ENCODE measurements around the gene PPP1R9A.

The PPP1R9A gene

DNA sequence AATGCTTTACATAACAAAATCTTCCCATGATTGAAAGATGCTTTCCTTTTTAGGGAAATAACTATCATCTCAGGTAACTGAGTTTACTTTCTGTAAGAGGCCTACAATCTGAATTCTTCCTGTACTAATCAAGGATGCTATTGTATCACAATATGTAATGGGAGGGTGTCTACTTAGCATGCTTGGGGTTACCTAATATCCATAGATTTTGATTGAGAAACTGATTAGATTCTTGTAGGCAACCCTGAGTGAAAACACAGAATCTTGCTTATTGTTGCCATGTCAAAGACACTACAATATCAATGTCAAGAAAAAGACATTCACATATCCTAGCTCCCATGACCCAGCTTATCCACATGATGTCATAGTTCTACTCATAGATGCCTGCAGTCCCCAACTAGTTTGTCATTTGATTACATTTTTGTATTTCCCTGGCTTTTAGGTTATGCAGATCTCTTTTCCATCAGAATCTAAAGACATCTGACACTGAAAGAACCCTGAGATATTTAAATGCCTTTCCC is 354.6 kb downstream of the PPP1R9A start:
- Histone ChIP-seq H3K4me3 (ENCODE audit: low read depth, low read length) (no peak overlapping the region), H3K4me1 (ENCODE audit: control insufficient read depth, insufficient read depth, low read length) (no peaks in the 10 kb centered on the region), H3K9me3 (ENCODE audit: control insufficient read depth, insufficient read depth, low read depth, low read length) (no peaks in the 10 kb centered on the region), H3K27ac (ENCODE audit: extremely low read depth, low read depth, low read length) (no peak overlapping the region), H3K36me3 (ENCODE audit: control insufficient read depth in 2 of 2, insufficient read depth in 1 of 2, low read length in 2 of 2) (no peaks in the 10 kb centered on the region)
- POLR2A ChIA-PET: no interaction called here
- TF ChIP-seq ATF2 (tag by site-specific recombination; IDR thresholded peaks at IDR 0.05; ENCODE audit: low read depth): peak; percentile 59; the same call in 1 of the 2 replicates
- TF ChIP-seq PRDM6 (tag by site-specific recombination; IDR thresholded peaks at IDR 0.05): no peak
- CTCF ChIA-PET: interaction anchor here (0.9 kb wide), 1 partner anchor 15 kb away, joined by 3 read pairs; no protein-coding TSS in a partner anchor

GRCh38 chr7:95262875-95263274 is 355.5 kb downstream of the PPP1R9A start:
- POLR2A ChIA-PET: no interaction called here
- no peak overlapping the region for H3K27ac ChIP-seq (ENCODE audit: extremely low read depth, low read depth, low read length)
- H3K36me3 ChIP-seq (ENCODE audit: control insufficient read depth in 2 of 2, insufficient read depth in 1 of 2, low read length in 2 of 2): no peaks in the 10 kb centered on the region
- H3K9me3 ChIP-seq (ENCODE audit: control insufficient read depth, insufficient read depth, low read depth, low read length): no peaks in the 10 kb centered on the region
- no peak overlapping the region for H3K4me3 ChIP-seq (ENCODE audit: low read depth, low read length)
- CTCF ChIA-PET: interaction anchor here (0.5 to 0.9 kb wide), 2 partner anchors 16 to 427 kb away, joined by 3 read pairs; no protein-coding TSS in a partner anchor
- no peaks in the 10 kb centered on the region for H3K4me1 ChIP-seq (ENCODE audit: control insufficient read depth, insufficient read depth, low read length)
- TF ChIP-seq ZNF16 (tag by site-specific recombination; IDR thresholded peaks at IDR 0.05; ENCODE audit: low read depth) (no peak), ZIC2 (tag by site-specific recombination; IDR thresholded peaks at IDR 0.05) (no peak), ZNF560 (tag by site-specific recombination; IDR thresholded peaks at IDR 0.05; ENCODE audit: borderline replicate concordance) (no peak), ZNF2 (tag by site-specific recombination; IDR thresholded peaks at IDR 0.05) (no peak), ZNF473 (tag by site-specific recombination; IDR thresholded peaks at IDR 0.05) (no peak), WT1 (tag by site-specific recombination; IDR thresholded peaks at IDR 0.05) (no peak), ZNF792 (tag by site-specific recombination; IDR thresholded peaks at IDR 0.05) (no peak)
- TF ChIP-seq, protein P1, sequence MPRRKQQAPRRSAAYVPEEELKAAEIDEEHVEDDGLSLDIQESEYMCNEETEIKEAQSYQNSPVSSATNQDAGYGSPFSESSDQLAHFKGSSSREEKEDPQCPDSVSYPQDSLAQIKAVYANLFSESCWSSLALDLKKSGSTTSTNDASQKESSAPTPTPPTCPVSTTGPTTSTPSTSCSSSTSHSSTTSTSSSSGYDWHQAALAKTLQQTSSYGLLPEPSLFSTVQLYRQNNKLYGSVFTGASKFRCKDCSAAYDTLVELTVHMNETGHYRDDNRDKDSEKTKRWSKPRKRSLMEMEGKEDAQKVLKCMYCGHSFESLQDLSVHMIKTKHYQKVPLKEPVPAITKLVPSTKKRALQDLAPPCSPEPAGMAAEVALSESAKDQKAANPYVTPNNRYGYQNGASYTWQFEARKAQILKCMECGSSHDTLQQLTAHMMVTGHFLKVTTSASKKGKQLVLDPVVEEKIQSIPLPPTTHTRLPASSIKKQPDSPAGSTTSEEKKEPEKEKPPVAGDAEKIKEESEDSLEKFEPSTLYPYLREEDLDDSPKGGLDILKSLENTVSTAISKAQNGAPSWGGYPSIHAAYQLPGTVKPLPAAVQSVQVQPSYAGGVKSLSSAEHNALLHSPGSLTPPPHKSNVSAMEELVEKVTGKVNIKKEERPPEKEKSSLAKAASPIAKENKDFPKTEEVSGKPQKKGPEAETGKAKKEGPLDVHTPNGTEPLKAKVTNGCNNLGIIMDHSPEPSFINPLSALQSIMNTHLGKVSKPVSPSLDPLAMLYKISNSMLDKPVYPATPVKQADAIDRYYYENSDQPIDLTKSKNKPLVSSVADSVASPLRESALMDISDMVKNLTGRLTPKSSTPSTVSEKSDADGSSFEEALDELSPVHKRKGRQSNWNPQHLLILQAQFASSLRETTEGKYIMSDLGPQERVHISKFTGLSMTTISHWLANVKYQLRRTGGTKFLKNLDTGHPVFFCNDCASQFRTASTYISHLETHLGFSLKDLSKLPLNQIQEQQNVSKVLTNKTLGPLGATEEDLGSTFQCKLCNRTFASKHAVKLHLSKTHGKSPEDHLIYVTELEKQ (tag by site-specific recombination; IDR thresholded peaks at IDR 0.05; ENCODE audit: borderline replicate concordance): no peak
- TF ChIP-seq, protein P2, sequence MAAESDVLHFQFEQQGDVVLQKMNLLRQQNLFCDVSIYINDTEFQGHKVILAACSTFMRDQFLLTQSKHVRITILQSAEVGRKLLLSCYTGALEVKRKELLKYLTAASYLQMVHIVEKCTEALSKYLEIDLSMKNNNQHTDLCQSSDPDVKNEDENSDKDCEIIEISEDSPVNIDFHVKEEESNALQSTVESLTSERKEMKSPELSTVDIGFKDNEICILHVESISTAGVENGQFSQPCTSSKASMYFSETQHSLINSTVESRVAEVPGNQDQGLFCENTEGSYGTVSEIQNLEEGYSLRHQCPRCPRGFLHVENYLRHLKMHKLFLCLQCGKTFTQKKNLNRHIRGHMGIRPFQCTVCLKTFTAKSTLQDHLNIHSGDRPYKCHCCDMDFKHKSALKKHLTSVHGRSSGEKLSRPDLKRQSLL (tag by site-specific recombination; IDR thresholded peaks at IDR 0.05): no peak

- H3K36me3 ChIP-seq (ENCODE audit: control insufficient read depth in 2 of 2, insufficient read depth in 1 of 2, low read length in 2 of 2): no peaks in the 10 kb centered on the region
- ChIA-PET CTCF (no interaction called here), POLR2A (no interaction called here)
- no peaks in the 10 kb centered on the region for H3K9me3 ChIP-seq (ENCODE audit: control insufficient read depth, insufficient read depth, low read depth, low read length)
- H3K4me3 ChIP-seq (ENCODE audit: low read depth, low read length): no peak overlapping the region
- TF ChIP-seq ZNF362 (tag by site-specific recombination; IDR thresholded peaks at IDR 0.05) (no peak), ZNF394 (tag by site-specific recombination; IDR thresholded peaks at IDR 0.05; ENCODE audit: borderline replicate concordance) (no peak), ZNF529 (tag by site-specific recombination; IDR thresholded peaks at IDR 0.05; ENCODE audit: insufficient replicate concordance) (no peak), ZNF416 (tag by site-specific recombination; IDR thresholded peaks at IDR 0.05) (no peak), EGR2 (tag by site-specific recombination; IDR thresholded peaks at IDR 0.05; ENCODE audit: low read depth) (no peak), KLF17 (tag by site-specific recombination; IDR thresholded peaks at IDR 0.05) (no peak), ZNF600 (tag by site-specific recombination; IDR thresholded peaks at IDR 0.05) (peak; percentile 93), ZNF23 (tag by site-specific recombination; IDR thresholded peaks at IDR 0.05; ENCODE audit: borderline replicate concordance) (no peak), ZFP69B (tag by site-specific recombination; IDR thresholded peaks at IDR 0.05) (0 out of 2 replicates have a peak, but pooled peaks have one; percentile 24), KLF7 (tag by site-specific recombination; IDR thresholded peaks at IDR 0.05; ENCODE audit: borderline replicate concordance) (no peak)
- H3K27ac ChIP-seq (ENCODE audit: extremely low read depth, low read depth, low read length): no peak overlapping the region
- H3K4me1 ChIP-seq (ENCODE audit: control insufficient read depth, insufficient read depth, low read length): no peaks in the 10 kb centered on the region
Observed at GRCh38 chr7:95263785-95264362, 356.5 kb downstream of the PPP1R9A start.
